BLaER1 treated with 17β-estradiol and CSF1 and Interleukin-3, amounts not matched to agents 10 nM and 100 nM (cell line): Measurements from ENCODE around the gene CWH43.
"Not testable (repeated sequence)": the region's sequence is repeated elsewhere in the genome, so short reads cannot be mapped to it uniquely, and the experiment has no call there.

Experiments
- H3K27ac ChIP-seq, 11 experiments: shearing (Covaris generic); formaldehyde crosslinking; 2 replicates each; pipeline ENCODE4 v1.8.1; 2022
- H3K27me3 ChIP-seq, 11 experiments: shearing (Covaris generic); formaldehyde crosslinking; 2 replicates each; pipeline ENCODE4 v1.8.1; 2022
- H3K36me3 ChIP-seq, 11 experiments: shearing (Covaris generic); formaldehyde crosslinking; 2 replicates each; pipeline ENCODE4 v1.8.1; 2022
- H3K4me1 ChIP-seq, 10 experiments: shearing (Covaris generic); formaldehyde crosslinking; 2 replicates each; pipeline ENCODE4 v1.8.1; 2022
- H3K4me2 ChIP-seq, 11 experiments: shearing (Covaris generic); formaldehyde crosslinking; 2 replicates each; pipeline ENCODE4 v1.8.1; 2022
- H3K4me3 ChIP-seq, 10 experiments: shearing (Covaris generic); formaldehyde crosslinking; 2 replicates each; pipeline ENCODE4 v1.8.1; 2022
- H3K9ac ChIP-seq, 11 experiments: shearing (Covaris generic); formaldehyde crosslinking; 2 replicates each; pipeline ENCODE4 v1.8.1; 2022
- H3K9me3 ChIP-seq, 11 experiments: shearing (Covaris generic); formaldehyde crosslinking; replicated peaks in 1 of 11; 2 replicates each; pipeline ENCODE4 v1.8.1; 2022
- H4K20me1 ChIP-seq, 11 experiments: shearing (Covaris generic); formaldehyde crosslinking; 2 replicates each; pipeline ENCODE4 v1.8.1; 2022
- Cebpa-rat ChIP-seq, 11 experiments: shearing (Covaris generic); IDR thresholded peaks; 2 replicates each; pipeline ENCODE4 v1.8.1; 2022

CWH43 gene

GRCh38 chr4:48968814-48969213, 17.3 kb upstream of the CWH43 start:
- Histone ChIP-seq H4K20me1 (no peaks in the 10 kb centered on the region), H3K9me3 (no peaks in the 10 kb centered on the region), H3K4me3 (no peak overlapping the region), H3K4me2 (no peak overlapping the region), H3K27ac (no peak overlapping the region), H3K36me3 (no peaks in the 10 kb centered on the region), H3K27me3 (no peaks in the 10 kb centered on the region), H3K9ac (no peak overlapping the region), H3K4me1 (peaks cover 0 to 6% (median 0%) of the 10 kb centered on the region in 10 experiments; a peak in 1 of 20 replicates)
- no peak for TF ChIP-seq Cebpa-rat (IDR thresholded peaks at IDR 0.05)

- H3K4me3 ChIP-seq = no peak overlapping the region
- no peak overlapping the region for H3K9ac ChIP-seq
- peaks cover 0 to 6% (median 0%) of the 10 kb centered on the region in 10 experiments; a peak in 4 of 20 replicates for H3K4me1 ChIP-seq
- H3K27ac ChIP-seq = no peak overlapping the region
- H3K36me3 ChIP-seq = no peaks in the 10 kb centered on the region
- H3K27me3 ChIP-seq = peaks cover 0 to 11% (median 4%) of the 10 kb centered on the region in 11 experiments; a peak in 6 of 22 replicates
- H4K20me1 ChIP-seq = no peaks in the 10 kb centered on the region
- TF ChIP-seq Cebpa-rat (IDR thresholded peaks at IDR 0.05) = no peak
- H3K4me2 ChIP-seq = peak overlapping the region in 1 of 11 experiments; percentile 1; a peak in 1 of 22 replicates
- no peaks in the 10 kb centered on the region for H3K9me3 ChIP-seq
These were observed 15.6 kb upstream of the CWH43 start for GRCh38 chr4:48970471-48970921.

- Histone ChIP-seq H3K4me2 (no peak overlapping the region), H3K4me3 (no peak overlapping the region), H3K9ac (no peak overlapping the region), H3K4me1 (peaks cover 6 to 39% (median 31%) of the 10 kb centered on the region in 10 experiments; a peak in 17 of 20 replicates), H3K9me3 (no peaks in the 10 kb centered on the region), H4K20me1 (no peaks in the 10 kb centered on the region), H3K36me3 (no peaks in the 10 kb centered on the region), H3K27me3 (peaks cover 0 to 12% (median 4%) of the 10 kb centered on the region in 11 experiments; a peak in 6 of 22 replicates), H3K27ac (no peak overlapping the region)
- no peak for TF ChIP-seq Cebpa-rat (IDR thresholded peaks at IDR 0.05)
These were observed 11.0 kb upstream of the CWH43 start for GRCh38 chr4:48974979-48975640.

GRCh38 chr4:48976041-48976440, 10.0 kb upstream of the CWH43 start:
- TF ChIP-seq Cebpa-rat (IDR thresholded peaks at IDR 0.05) = no peak
- H3K4me1 ChIP-seq = peaks cover 8 to 41% (median 31%) of the 10 kb centered on the region in 10 experiments; a peak in 17 of 20 replicates
- H3K9ac ChIP-seq = no peak overlapping the region
- no peaks in the 10 kb centered on the region for H3K9me3 ChIP-seq
- no peak overlapping the region for H3K4me3 ChIP-seq
- H3K4me2 ChIP-seq = peak overlapping the region in 9 of 11 experiments; percentile 14 to 70 (median 53); a peak in 15 of 22 replicates
- no peak overlapping the region for H3K27ac ChIP-seq
- no peaks in the 10 kb centered on the region for H4K20me1 ChIP-seq
- H3K36me3 ChIP-seq = no peaks in the 10 kb centered on the region
- H3K27me3 ChIP-seq = peaks cover 0 to 12% (median 4%) of the 10 kb centered on the region in 11 experiments; a peak in 6 of 22 replicates

GRCh38 chr4:48979914-48980579, 6.0 kb upstream of the CWH43 start:
- no peak overlapping the region for H3K27ac ChIP-seq
- H4K20me1 ChIP-seq = no peaks in the 10 kb centered on the region
- peaks cover 8 to 41% (median 31%) of the 10 kb centered on the region in 10 experiments; a peak in 17 of 20 replicates for H3K4me1 ChIP-seq
- H3K4me3 ChIP-seq = no peak overlapping the region
- no peak for TF ChIP-seq Cebpa-rat (IDR thresholded peaks at IDR 0.05)
- peaks cover 0 to 10% (median 4%) of the 10 kb centered on the region in 11 experiments; a peak in 6 of 22 replicates for H3K27me3 ChIP-seq
- peaks cover 0 to 22% (median 8%) of the 10 kb centered on the region in 11 experiments; a peak in 14 of 22 replicates for H3K9me3 ChIP-seq
- H3K36me3 ChIP-seq = no peaks in the 10 kb centered on the region
- H3K9ac ChIP-seq = no peak overlapping the region
- peak overlapping the region in 8 of 11 experiments; percentile 18 to 60 (median 46); a peak in 12 of 22 replicates for H3K4me2 ChIP-seq

GRCh38 chr4:48984005-48984404, 2.1 kb upstream of the CWH43 start:
- H4K20me1 ChIP-seq, H3K27ac ChIP-seq, H3K4me2 ChIP-seq, H3K27me3 ChIP-seq, H3K36me3 ChIP-seq, H3K9ac ChIP-seq, H3K4me3 ChIP-seq: not testable (repeated sequence)
- H3K9me3 ChIP-seq = peaks cover 14 to 40% (median 25%) of the 10 kb centered on the region in 11 experiments
- H3K4me1 ChIP-seq = peaks cover 6 to 14% (median 11%) of the 10 kb centered on the region in 10 experiments; a peak in 17 of 20 replicates

- Histone ChIP-seq H3K27ac (no peak overlapping the region), H3K27me3 (no peaks in the 10 kb centered on the region), H3K4me3 (no peak overlapping the region), H3K9me3 (peaks cover 14 to 40% (median 25%) of the 10 kb centered on the region in 11 experiments), H3K36me3 (no peaks in the 10 kb centered on the region), H3K4me2 (no peak overlapping the region), H4K20me1 (no peaks in the 10 kb centered on the region), H3K4me1 (no peaks in the 10 kb centered on the region), H3K9ac (no peak overlapping the region)
- no peak for TF ChIP-seq Cebpa-rat (IDR thresholded peaks at IDR 0.05)
These were observed 486 bp upstream of the CWH43 start for GRCh38 chr4:48985602-48985975.

- H3K4me3 ChIP-seq = no peak overlapping the region
- TF ChIP-seq Cebpa-rat (IDR thresholded peaks at IDR 0.05) = no peak
- H3K4me1 ChIP-seq = no peaks in the 10 kb centered on the region
- H3K9me3 ChIP-seq = peaks cover 14 to 40% (median 25%) of the 10 kb centered on the region in 11 experiments
- H4K20me1 ChIP-seq = no peaks in the 10 kb centered on the region
- no peak overlapping the region for H3K27ac ChIP-seq
- H3K27me3 ChIP-seq = no peaks in the 10 kb centered on the region
- H3K4me2 ChIP-seq = no peak overlapping the region
- no peak overlapping the region for H3K9ac ChIP-seq
- no peaks in the 10 kb centered on the region for H3K36me3 ChIP-seq
These were observed 634 bp downstream of the CWH43 start for GRCh38 chr4:48986654-48987164.

GRCh38 chr4:48989461-48990203, 3.6 kb downstream of the CWH43 start:
- no peak overlapping the region for H3K27ac ChIP-seq
- peaks cover 14 to 25% (median 19%) of the 10 kb centered on the region in 11 experiments for H3K9me3 ChIP-seq
- no peaks in the 10 kb centered on the region for H3K36me3 ChIP-seq
- H3K4me3 ChIP-seq = no peak overlapping the region
- H3K9ac ChIP-seq = no peak overlapping the region
- H3K4me1 ChIP-seq = no peaks in the 10 kb centered on the region
- H3K27me3 ChIP-seq = no peaks in the 10 kb centered on the region
- no peak for TF ChIP-seq Cebpa-rat (IDR thresholded peaks at IDR 0.05)
- H3K4me2 ChIP-seq = no peak overlapping the region
- H4K20me1 ChIP-seq = no peaks in the 10 kb centered on the region
